Gastroesophageal sphincter (tissue), 3 donors: Measurements from ENCODE around the gene KCP.

Experiments used
- POLR2A ChIP-seq, 2 donors: fragments of 450-650 bp; IDR thresholded peaks; one replicate each; pipeline ENCODE4 v1.6.1; 2017; ENCODE audit warnings: antibody characterized with exemption in 2 of 2, mild to moderate bottlenecking in 2 of 2, moderate library complexity in 1 of 2
- TF ChIP-seq, protein P1 (sequence below), 4 experiments: fragments of 200-600 bp in 2 of 4; fragments of 450-650 bp in 2 of 4; sonication (generic) in 1 of 4; IDR thresholded peaks; one replicate each; pipeline ENCODE4 v1.5.1; 2017 to 2019; ENCODE audit warnings: antibody characterized with exemption in 4 of 4, mild to moderate bottlenecking in 2 of 4, moderate library complexity in 2 of 4

DNA sequence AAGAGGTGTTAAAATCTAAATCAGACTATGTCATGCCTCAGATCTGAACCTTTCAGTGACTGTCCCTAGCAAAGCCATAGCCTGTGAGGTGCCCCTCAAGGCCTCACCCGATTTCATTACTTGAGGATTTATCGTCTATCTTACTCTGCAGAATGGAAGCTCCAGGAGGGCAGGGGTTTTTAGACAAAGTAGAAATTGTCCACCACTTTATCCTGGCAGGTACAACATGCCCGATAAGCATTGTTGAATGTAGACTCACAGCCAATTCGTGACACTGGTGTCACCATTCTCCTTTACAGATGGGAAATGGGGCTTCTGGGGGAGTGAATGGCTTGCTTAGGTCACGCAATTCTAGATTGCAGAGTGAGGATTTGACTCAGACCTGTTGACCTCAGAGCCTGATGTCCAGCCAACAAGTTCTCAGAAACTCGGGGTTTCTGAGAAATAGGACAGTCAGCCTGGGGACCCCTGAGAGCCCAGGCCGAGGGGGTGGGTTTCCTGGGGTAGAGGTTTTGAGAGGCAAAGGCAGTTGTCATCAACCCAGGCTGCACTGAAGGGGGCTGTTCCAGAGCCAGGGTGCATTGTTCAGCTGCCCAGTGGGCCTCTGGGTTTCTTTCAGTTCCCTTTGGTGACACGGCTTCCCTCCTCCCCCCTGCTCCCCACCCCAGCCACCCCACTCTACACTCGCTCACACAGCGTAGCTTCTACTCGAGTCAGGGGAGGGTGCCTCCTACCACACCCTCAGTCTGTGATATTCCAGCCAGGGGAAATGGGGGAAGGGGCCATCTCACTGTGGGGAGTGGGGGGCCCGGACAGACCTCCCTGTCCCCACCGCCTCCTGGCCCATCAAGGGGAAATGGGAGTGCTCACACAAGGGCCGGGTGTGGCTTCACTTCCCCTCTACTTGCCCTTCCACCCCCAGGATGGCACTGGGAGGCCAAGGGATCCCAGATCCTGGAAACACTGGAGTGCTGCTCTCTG, 24.1 kb upstream of the KCP start:
- TF ChIP-seq, protein P1, sequence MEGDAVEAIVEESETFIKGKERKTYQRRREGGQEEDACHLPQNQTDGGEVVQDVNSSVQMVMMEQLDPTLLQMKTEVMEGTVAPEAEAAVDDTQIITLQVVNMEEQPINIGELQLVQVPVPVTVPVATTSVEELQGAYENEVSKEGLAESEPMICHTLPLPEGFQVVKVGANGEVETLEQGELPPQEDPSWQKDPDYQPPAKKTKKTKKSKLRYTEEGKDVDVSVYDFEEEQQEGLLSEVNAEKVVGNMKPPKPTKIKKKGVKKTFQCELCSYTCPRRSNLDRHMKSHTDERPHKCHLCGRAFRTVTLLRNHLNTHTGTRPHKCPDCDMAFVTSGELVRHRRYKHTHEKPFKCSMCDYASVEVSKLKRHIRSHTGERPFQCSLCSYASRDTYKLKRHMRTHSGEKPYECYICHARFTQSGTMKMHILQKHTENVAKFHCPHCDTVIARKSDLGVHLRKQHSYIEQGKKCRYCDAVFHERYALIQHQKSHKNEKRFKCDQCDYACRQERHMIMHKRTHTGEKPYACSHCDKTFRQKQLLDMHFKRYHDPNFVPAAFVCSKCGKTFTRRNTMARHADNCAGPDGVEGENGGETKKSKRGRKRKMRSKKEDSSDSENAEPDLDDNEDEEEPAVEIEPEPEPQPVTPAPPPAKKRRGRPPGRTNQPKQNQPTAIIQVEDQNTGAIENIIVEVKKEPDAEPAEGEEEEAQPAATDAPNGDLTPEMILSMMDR (IDR thresholded peaks at IDR 0.05) = no peak
- TF ChIP-seq POLR2A (IDR thresholded peaks at IDR 0.05) = no peak
